Measurements from ENCODE around the gene ARHGAP21. TPM values are rescaled to one million over a fixed set of nuclear protein-coding genes. Genes with fewer than 3 reads are reported as not detected.

Gene ARHGAP21
- polyA plus RNA-seq, 3 donors: 11.4 to 44.0 (median 35.1) TPM

Other genes with a start within 250 kb of the ARHGAP21 start
- gene PRTFDC1, start 228.7 kb upstream of the ARHGAP21 start, polyA plus RNA-seq: 10 to 100 TPM in 1 of 3 donors, 1 to 10 TPM in 2; 2.1 to 11.2 (median 2.3) TPM